CD4-positive, CD25-positive, alpha-beta regulatory T cell (primary cell): ENCODE measurements around the gene ACTRT3. TPM values are rescaled to one million over a fixed set of nuclear protein-coding genes. Genes with fewer than 3 reads are reported as not detected.
"Not testable (repeated sequence)": the region's sequence is repeated elsewhere in the genome, so short reads cannot be mapped to it uniquely, and the experiment has no call there.

ENCODE experiments used
- ATAC-seq, 2 donors: fragments of 150-1000 bp; cut with Tn5 transposase; one replicate each; pipeline ENCODE4 v1.10.0; 2021; ENCODE audit warnings: low read depth in 2 of 2, moderate number of reproducible peaks in 2 of 2, moderate library complexity in 1 of 2
- DNase-seq, 3 donors: peaks; one replicate each; pipeline versions ENCODE4 v3.0.0 to v3.0.0-alpha.2; 2012 to 2022; ENCODE audit warnings: mixed read lengths in 1 of 3
- H3K27ac ChIP-seq: one replicate; pipeline ENCODE4 v1.7.0; 2013; ENCODE audit warnings: mild to moderate bottlenecking, low read length; ENCODE audit not compliant: insufficient read depth, poor library complexity, severe bottlenecking
- H3K27me3 ChIP-seq: one replicate; pipeline ENCODE4 v1.7.0; 2013; ENCODE audit warnings: low read length; ENCODE audit not compliant: control insufficient read depth, insufficient read depth
- H3K36me3 ChIP-seq: one replicate; pipeline ENCODE4 v1.7.0; 2013; ENCODE audit warnings: mild to moderate bottlenecking, low read length, moderate library complexity; ENCODE audit not compliant: control insufficient read depth, insufficient read depth
- H3K4me1 ChIP-seq: 2 replicates; pipeline ENCODE4 v1.7.0; 2013; ENCODE audit warnings: mild to moderate bottlenecking, low read length; ENCODE audit not compliant: insufficient read depth, control insufficient read depth, poor library complexity, severe bottlenecking
- H3K4me3 ChIP-seq: one replicate; pipeline ENCODE4 v1.7.0; 2013; ENCODE audit warnings: low read depth, mild to moderate bottlenecking, low read length, moderate library complexity
- H3K9me3 ChIP-seq, 2 experiments: 1 replicate in 1 of 2; 2 replicates in 1 of 2; pipeline ENCODE4 v1.7.0; 2013; ENCODE audit warnings: low read length in 2 of 2, mild to moderate bottlenecking in 1 of 2, moderate library complexity in 1 of 2; ENCODE audit not compliant: control insufficient read depth in 2 of 2
- H3K27ac Mint-ChIP-seq, 3 donors: one replicate each; pipeline ENCODE4 v1.8.0; 2020 to 2022; ENCODE audit warnings: mild to moderate bottlenecking in 3 of 3, mixed read lengths in 3 of 3, moderate library complexity in 2 of 3
- H3K27me3 Mint-ChIP-seq: one replicate; pipeline ENCODE4 v1.8.0; 2022; ENCODE audit warnings: mild to moderate bottlenecking, mixed read lengths
- H3K36me3 Mint-ChIP-seq: one replicate; pipeline ENCODE4 v1.8.0; 2020; ENCODE audit warnings: mixed read lengths
- H3K4me1 Mint-ChIP-seq, 4 donors: one replicate each; pipeline ENCODE4 v1.8.0; 2020 to 2022; ENCODE audit warnings: mixed read lengths in 4 of 4, mild to moderate bottlenecking in 1 of 4
- H3K4me3 Mint-ChIP-seq, 4 donors: one replicate each; pipeline ENCODE4 v1.8.0; 2020 to 2022; ENCODE audit warnings: mild to moderate bottlenecking in 4 of 4, mixed read lengths in 4 of 4, moderate library complexity in 3 of 4
- H3K9me3 Mint-ChIP-seq, 7 donors: one replicate each; pipeline ENCODE4 v1.8.0; 2020 to 2022; ENCODE audit warnings: mixed read lengths in 7 of 7, mild to moderate bottlenecking in 3 of 7, moderate library complexity in 2 of 7
- polyA plus RNA-seq, 4 donors: library from polyadenylated mRNA; unstranded; fragments of 300-500 nt; fragmentation: Illumina TruSeq; gene quantifications; one replicate each; pipeline ENCODE4 v1.2.3, GENCODE V29; 2021
- total RNA-seq: library from RNA; stranded (reverse); gene quantifications from one replicate; pipeline ENCODE4 v1.2.3, GENCODE V29; 2022

Gene ACTRT3
- total and polyA plus RNA-seq, 5 donors from 2014 or later: 0.21 to 0.54 TPM; not detected in 3

GRCh38 chr3:169722724-169723123 is 46.6 kb downstream of the ACTRT3 start:
- peaks cover 22% of the 10 kb centered on the region for H3K27me3 Mint-ChIP-seq
- no peak for ATAC-seq
- no peak overlapping the region for H3K27ac Mint-ChIP-seq
- Histone ChIP-seq H3K27me3 (no peaks in the 10 kb centered on the region), H3K4me3 (no peak overlapping the region), H3K27ac (no peak overlapping the region), H3K36me3 (no peaks in the 10 kb centered on the region), H3K9me3 (no peaks in the 10 kb centered on the region), H3K4me1 (no peaks in the 10 kb centered on the region)
- no peaks in the 10 kb centered on the region for H3K4me1 Mint-ChIP-seq
- H3K36me3 Mint-ChIP-seq: no peaks in the 10 kb centered on the region
- peaks cover 0 to 12% (median 3%) of the 10 kb centered on the region in 7 donors for H3K9me3 Mint-ChIP-seq
- H3K4me3 Mint-ChIP-seq: no peak overlapping the region
- DNase-seq: no peak

GRCh38 chr3:169718415-169718814 is 50.9 kb downstream of the ACTRT3 start:
- peaks cover 15% of the 10 kb centered on the region for H3K27me3 Mint-ChIP-seq
- H3K27ac ChIP-seq, H3K9me3 Mint-ChIP-seq, H3K4me1 Mint-ChIP-seq, H3K36me3 ChIP-seq, H3K36me3 Mint-ChIP-seq, H3K4me3 Mint-ChIP-seq, H3K4me3 ChIP-seq, ATAC-seq, H3K9me3 ChIP-seq, DNase-seq, H3K27ac Mint-ChIP-seq, H3K27me3 ChIP-seq, H3K4me1 ChIP-seq: not testable (repeated sequence)

Other genes with a start within 250 kb of the ACTRT3 start
- gene MECOM, start 105.8 kb downstream of the ACTRT3 start, total RNA-seq: not detected
- under 1 TPM in 1 of 4 donors, not detected in 3; 0.44 TPM for gene MECOM, start 105.8 kb downstream of the ACTRT3 start, polyA plus RNA-seq
- gene TERC, start 4.5 kb downstream of the ACTRT3 start, total RNA-seq: 2.9 TPM
- under 1 TPM in 1 of 4 donors, not detected in 3; 0.76 TPM for gene TERC, start 4.5 kb downstream of the ACTRT3 start, polyA plus RNA-seq
- 25.9 TPM for gene MYNN, start 3.8 kb upstream of the ACTRT3 start, total RNA-seq
- 10 to 100 TPM; 12.4 to 20.3 (median 17.7) TPM for gene MYNN, start 3.8 kb upstream of the ACTRT3 start, polyA plus RNA-seq
- gene LRRIQ4, start 43.3 kb upstream of the ACTRT3 start, total RNA-seq: not detected
- not detected for gene LRRIQ4, start 43.3 kb upstream of the ACTRT3 start, polyA plus RNA-seq
- gene LRRC34, start 43.3 kb upstream of the ACTRT3 start, total RNA-seq: not detected
- gene LRRC34, start 43.3 kb upstream of the ACTRT3 start, polyA plus RNA-seq: under 1 TPM in 3 of 4 donors, not detected in 1; 0.06 to 0.62 (median 0.21) TPM
- gene LRRC31, start 100.4 kb upstream of the ACTRT3 start, total RNA-seq: not detected
- not detected for gene LRRC31, start 100.4 kb upstream of the ACTRT3 start, polyA plus RNA-seq
- not detected for gene SAMD7, start 142.0 kb upstream of the ACTRT3 start, total RNA-seq
- gene SAMD7, start 142.0 kb upstream of the ACTRT3 start, polyA plus RNA-seq: not detected
- 78.7 TPM for gene SEC62, start 197.2 kb upstream of the ACTRT3 start, total RNA-seq
- gene SEC62, start 197.2 kb upstream of the ACTRT3 start, polyA plus RNA-seq: 100 to 1,000 TPM; 127 to 193 (median 141) TPM